Hair follicular keratinocyte (primary cell): ENCODE data around the gene FAM117A. TPM values are rescaled to one million over a fixed set of nuclear protein-coding genes. Genes with fewer than 3 reads are reported as not detected.

Experiments
- total RNA-seq: library from RNA; depleted of rRNA; stranded (reverse); fragments of >200 nt; gene quantifications from 2 replicates; pipeline ENCODE4 v1.2.3, GENCODE V29; 2015

The FAM117A gene, protein sequence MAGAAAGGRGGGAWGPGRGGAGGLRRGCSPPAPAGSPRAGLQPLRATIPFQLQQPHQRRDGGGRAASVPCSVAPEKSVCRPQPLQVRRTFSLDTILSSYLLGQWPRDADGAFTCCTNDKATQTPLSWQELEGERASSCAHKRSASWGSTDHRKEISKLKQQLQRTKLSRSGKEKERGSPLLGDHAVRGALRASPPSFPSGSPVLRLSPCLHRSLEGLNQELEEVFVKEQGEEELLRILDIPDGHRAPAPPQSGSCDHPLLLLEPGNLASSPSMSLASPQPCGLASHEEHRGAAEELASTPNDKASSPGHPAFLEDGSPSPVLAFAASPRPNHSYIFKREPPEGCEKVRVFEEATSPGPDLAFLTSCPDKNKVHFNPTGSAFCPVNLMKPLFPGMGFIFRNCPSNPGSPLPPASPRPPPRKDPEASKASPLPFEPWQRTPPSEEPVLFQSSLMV
- 10.3 and 12.2 TPM in 2 replicates for total RNA-seq

DNA sequence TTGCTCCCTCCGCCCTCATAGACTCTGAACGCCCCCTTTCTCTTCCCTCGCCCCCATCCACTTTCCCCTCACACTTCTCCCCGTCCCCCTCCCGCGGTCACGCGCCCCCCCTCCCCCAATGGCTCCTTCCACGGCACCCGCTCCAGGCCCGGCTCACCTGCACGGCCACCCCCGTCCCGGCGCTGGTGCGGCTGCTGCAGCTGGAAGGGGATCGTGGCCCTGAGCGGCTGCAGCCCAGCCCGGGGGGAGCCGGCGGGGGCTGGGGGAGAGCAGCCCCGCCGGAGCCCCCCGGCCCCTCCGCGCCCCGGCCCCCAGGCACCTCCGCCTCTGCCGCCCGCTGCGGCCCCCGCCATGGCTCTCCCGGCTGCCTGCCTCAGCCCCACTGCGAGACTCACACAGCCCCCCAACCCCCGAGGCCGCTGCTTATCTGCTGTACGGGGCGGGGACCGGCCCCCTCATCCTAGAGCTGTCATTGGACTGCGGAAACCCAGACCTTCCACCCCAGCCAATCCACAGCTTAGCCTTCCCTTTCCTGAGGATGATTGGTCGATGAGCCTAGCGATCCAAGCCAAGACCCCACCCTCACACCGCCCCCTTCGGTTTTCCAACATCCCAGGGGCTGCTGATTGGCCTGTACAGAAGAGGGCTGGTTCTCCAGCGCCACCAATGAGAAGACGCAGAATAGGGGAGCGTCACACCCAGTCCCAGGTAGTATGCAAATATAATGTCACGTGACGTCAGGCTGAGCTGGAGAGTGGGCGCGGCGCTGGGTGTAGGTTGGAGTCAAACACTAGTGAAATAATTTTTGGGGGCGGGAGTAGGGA lies at the start of gene FAM117A:
Gene FAM117A (minus strand): TSS at position 397 of the 824 bp plus-strand sequence. CDS start 44 bp downstream, at position 353.

DNA sequence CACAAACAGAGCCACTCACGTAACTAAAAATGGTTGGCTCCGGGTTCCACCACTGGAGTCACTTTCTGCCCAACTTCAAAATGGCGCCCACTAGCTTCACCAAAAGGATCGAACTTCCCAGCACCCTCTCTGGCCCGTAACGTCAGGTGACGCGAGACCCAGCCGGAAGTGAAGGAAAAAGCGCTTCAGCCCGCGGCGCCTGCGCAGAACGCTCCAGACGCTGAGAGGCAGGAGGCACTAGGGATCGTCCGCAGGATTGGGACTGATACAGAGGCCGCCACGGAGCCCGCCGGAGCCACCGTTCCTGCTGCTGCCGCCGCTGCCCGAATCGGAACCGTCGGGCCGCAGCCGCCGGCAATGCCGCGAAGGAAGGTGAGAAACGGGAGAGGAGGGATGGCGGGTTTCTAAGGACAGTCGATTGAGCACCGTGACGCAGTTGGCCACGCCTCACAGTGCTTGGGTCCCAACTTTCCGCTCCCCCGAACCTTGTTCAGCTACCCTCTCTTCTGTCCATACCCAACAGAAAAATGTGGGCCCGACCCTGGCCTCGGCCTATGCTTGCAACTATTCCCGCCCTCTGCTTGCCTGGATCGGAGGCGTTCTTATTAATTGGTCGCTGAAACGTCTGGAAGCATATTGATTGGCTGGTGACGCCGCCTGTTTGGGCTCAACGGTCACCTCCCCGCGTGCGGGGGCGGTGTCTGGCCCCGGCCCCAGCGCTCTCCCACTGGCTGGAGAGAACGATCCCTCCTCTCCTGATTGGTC lies 24.7 kb upstream of the FAM117A start, which contains the start of gene KAT7:
Gene KAT7 (plus strand): TSS at position 204 of the 765 bp plus-strand sequence. CDS start 154 bp downstream, at position 358.

DNA sequence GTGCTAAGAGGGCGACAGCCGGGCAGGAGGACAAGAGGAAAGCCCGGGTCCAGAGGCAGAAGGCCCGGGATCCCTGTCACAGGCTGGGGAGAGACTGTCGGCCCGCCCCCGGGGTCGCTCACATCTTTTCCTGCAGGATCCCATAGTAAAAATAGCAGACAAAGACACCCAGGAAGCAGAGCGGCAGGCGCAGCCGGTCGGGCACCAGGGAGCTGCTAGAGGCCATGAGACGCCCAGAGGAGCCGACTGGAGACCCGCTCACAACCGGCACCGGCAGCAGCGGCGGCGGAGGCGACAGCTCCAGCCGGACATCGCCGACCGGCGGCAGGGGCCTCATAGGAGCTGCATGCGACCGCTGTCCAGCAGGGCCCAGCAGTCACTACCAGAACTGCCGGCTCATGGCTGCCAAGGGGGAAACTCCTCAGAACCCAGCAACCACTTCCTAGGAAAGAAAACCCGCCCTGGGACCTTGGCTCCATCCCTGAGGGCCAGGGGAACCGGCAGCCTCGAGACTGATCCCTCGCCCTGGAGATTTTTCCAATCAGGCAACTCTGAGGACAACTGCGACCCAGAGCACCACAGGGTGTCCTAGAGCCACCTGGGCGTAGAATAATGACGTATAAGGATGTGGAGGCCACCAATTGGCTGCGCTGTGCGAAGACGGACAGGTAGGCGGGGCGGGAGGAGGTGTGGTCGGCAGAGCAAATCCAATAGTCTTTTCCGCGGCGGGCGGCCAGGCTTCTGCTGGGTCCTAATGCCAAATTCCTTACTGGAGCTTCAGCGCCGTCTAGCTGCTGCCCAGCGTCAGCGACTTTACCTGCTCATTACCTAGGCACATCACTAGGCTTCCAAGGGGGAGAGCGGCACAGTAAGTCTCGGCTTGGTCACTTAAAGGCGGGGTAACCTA lies 56.1 kb downstream of the FAM117A start, which contains the start of gene SLC35B1:
Gene SLC35B1 (minus strand): TSS at position 357 of the 907 bp plus-strand sequence. CDS start 131 bp downstream, at position 226.

DNA sequence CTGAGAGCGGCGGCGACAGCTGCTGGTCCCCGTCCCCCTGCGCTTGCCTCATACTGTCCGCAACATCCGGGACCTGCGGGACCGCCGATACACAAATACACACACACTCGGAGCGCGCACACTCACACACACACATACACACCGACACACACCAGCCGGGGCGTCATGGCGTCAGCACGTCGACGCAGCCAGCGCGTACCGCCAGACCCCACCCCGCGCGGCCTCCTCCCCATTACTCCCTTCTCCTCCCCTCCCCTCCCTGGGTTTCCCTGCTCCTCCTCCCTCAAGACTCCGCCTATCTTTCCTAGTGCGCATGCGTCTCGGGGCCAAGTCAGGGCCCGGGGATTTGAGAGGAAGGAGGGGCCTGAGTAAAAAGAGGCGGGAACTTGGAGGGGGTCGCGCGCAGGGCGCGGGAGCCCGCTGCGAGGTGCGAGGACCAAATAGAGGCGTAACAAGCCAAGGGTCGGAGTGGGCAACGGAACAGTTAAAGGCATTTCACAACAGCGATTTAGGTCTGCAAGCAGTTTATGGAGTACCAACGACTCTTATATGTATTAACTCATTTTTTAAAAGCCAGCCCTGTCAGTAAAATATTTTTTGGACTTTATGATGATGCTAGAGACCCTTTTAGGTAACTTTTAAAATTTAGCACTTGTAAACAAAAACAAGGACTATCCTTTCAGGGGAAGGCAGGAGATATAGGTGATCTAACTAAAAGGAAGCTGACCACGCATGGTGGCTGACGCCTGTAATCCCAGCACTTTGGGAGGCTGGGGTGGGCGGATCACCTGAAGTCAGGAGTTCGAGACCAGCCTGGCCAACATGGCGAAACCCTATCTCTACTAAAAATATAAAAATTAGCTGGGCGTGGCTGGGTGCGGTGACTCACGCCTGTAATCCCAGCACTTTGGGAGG lies 85.7 kb downstream of the FAM117A start, which contains the start of gene SPOP:
Gene SPOP (minus strand): TSS at position 165 of the 915 bp plus-strand sequence. CDS start 55,287 bp downstream, outside the sequence.

Other genes with a start within 250 kb of the FAM117A start
- gene NXPH3, start 188.3 kb downstream of the FAM117A start, total RNA-seq = 0.08 and 0.38 TPM in 2 replicates
- 20.9 and 29.1 TPM in 2 replicates for gene SPOP, start 86.0 kb downstream of the FAM117A start, total RNA-seq
- gene SLC35B1, start 56.2 kb downstream of the FAM117A start, total RNA-seq = 71.7 and 76.9 TPM in 2 replicates
- gene KAT7, start 24.6 kb upstream of the FAM117A start, total RNA-seq = 17.1 and 20.7 TPM in 2 replicates
- gene TAC4, start 83.9 kb upstream of the FAM117A start, total RNA-seq = not detected in 2 replicates
- gene DLX4, start 205.1 kb upstream of the FAM117A start, total RNA-seq = 0.08 and 0.23 TPM in 2 replicates
- gene DLX3, start 231.1 kb upstream of the FAM117A start, total RNA-seq = 1.2 and 1.6 TPM in 2 replicates